Measurements from ENCODE around the gene CALM3. TPM values are rescaled to one million over a fixed set of nuclear protein-coding genes. Genes with fewer than 3 reads are reported as not detected.

CALM3 gene
- polyA plus RNA-seq, 6 donors from 2014 or later: 106 to 118 (median 112) TPM

DNA sequence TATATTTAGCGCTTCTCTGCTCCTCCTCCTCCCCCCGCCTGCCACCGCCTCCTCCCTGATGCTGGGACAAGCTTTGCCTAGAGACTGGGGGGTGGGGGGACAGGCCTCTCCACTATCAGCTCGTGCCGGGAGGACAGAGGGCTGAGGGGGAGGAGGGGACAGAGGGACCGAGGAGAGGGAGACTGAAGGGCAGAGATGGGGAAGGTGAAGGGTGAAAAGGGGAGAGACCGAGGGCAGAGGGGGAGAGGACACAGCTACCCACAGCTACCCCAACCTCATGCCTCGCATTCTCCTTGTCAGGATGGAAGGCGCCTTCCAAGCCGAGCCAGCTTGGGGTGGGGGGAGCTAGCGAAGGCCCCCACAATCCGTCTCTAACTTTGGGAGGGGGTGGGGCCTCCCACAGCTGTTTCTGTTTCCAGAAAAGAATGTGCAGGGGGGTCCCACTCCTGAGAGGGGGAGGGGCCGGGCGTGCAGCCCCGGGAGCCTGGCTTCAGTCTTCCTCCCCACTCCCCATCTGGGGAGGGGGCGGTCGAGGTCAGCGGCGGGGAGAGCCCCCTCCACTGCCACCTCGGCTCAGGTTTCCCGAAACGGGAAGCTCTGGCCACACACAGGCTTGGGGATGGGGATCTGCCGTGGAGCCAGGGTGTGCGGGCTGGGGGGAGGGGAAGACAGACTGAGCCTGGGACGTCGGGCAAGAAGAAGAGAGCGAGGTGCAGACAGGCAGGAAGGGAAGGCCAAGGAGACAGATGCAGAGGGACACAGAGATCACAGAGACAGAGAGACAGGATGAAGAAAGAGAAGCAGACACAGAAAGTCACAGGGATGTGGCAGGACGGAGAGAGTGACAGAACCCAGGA is 58.2 kb downstream of the CALM3 start:
- no peaks in the 10 kb centered on the region for H3K36me3 Mint-ChIP-seq
- no peaks in the 10 kb centered on the region for H3K9me3 Mint-ChIP-seq
- peak overlapping the region; percentile 70 to 90 (median 82) for H3K4me3 Mint-ChIP-seq
- H3K4me1 Mint-ChIP-seq: peaks cover 27 to 28% (median 27%) of the 10 kb centered on the region in 3 donors
- DNase-seq: no peak
- peak overlapping the region in 3 of 6 donors; percentile 5 to 63 (median 8) for H3K27ac Mint-ChIP-seq
- H3K27me3 Mint-ChIP-seq: peaks cover 22 to 54% (median 47%) of the 10 kb centered on the region in 3 donors
- no peak for ATAC-seq (ENCODE audit: low read depth in 2 of 2)

DNA sequence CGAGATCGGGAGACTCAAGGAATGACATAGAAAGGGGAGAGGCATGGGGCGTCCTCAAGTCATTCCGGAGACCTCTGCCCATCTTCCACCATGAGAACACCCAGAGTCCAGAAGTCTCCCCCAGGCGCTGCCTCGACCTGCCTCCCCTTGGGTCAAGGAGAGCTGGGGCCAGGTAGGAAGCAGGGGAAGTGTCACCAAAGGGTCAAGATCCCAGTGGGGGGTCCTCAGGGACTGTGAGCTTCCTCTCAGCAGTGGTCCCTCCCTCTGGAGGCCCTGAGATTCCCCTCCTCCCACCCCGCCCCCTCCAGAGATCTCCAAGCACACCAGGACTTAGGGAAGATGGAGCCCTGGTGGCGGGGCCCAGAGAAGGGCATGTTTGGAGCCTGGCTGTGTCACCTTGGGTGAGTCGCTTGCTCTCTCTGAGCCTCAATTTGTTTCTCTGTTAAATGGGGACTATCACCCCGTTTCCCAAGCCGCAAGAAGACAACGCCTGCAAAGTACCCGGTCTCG is 58.9 kb downstream of the CALM3 start:
- Mint-ChIP-seq H3K4me3 (peak overlapping the region; percentile 70 to 90 (median 82)), H3K4me1 (peaks cover 27 to 28% (median 27%) of the 10 kb centered on the region in 3 donors), H3K36me3 (no peaks in the 10 kb centered on the region), H3K27ac (peak overlapping the region in 3 of 6 donors; percentile 5 to 34 (median 8)), H3K9me3 (no peaks in the 10 kb centered on the region), H3K27me3 (peaks cover 18 to 51% (median 41%) of the 10 kb centered on the region in 3 donors)
- ATAC-seq (ENCODE audit: low read depth in 2 of 2) (no peak), DNase-seq (no peak)

Other genes starting within 250 kb of the CALM3 start
- not detected for gene CCDC8, start 187.8 kb upstream of the CALM3 start, polyA plus RNA-seq (ENCODE audit: low read depth in 6 of 6)
- not detected for gene PNMA8C, start 172.4 kb upstream of the CALM3 start, polyA plus RNA-seq (ENCODE audit: low read depth in 6 of 6)
- not detected for gene PNMA8A, start 129.8 kb upstream of the CALM3 start, polyA plus RNA-seq (ENCODE audit: low read depth in 6 of 6)
- gene PNMA8B, start 105.5 kb upstream of the CALM3 start, polyA plus RNA-seq (ENCODE audit: low read depth in 6 of 6): 1 to 10 TPM in 1 of 6 donors, under 1 TPM in 3, not detected in 2; 0.05 to 1.3 (median 0.12) TPM
- 1 to 10 TPM in 5 of 6 donors, not detected in 1; 1.3 to 4.5 (median 1.9) TPM for gene PTGIR, start 23.8 kb downstream of the CALM3 start, polyA plus RNA-seq (ENCODE audit: low read depth in 6 of 6)
- 10 to 100 TPM in 2 of 6 donors, not detected in 4; 14.1 to 16.1 TPM for gene GNG8, start 34.9 kb downstream of the CALM3 start, polyA plus RNA-seq (ENCODE audit: low read depth in 6 of 6)
- under 1 TPM in 2 of 6 donors, not detected in 4; 0.11 to 0.30 TPM for gene DACT3, start 59.9 kb downstream of the CALM3 start, polyA plus RNA-seq (ENCODE audit: low read depth in 6 of 6)
- gene PRKD2, start 115.8 kb downstream of the CALM3 start, polyA plus RNA-seq (ENCODE audit: low read depth in 6 of 6): 100 to 1,000 TPM in 1 of 6 donors, 10 to 100 TPM in 5; 66.7 to 156 (median 72.6) TPM
- 10 to 100 TPM in 1 of 6 donors, 1 to 10 TPM in 5; 2.0 to 10.1 (median 6.0) TPM for gene FKRP, start 144.7 kb downstream of the CALM3 start, polyA plus RNA-seq (ENCODE audit: low read depth in 6 of 6)
- 10 to 100 TPM in 5 of 6 donors, 1 to 10 TPM in 1; 6.0 to 38.0 (median 15.5) TPM for gene STRN4, start 145.1 kb downstream of the CALM3 start, polyA plus RNA-seq (ENCODE audit: low read depth in 6 of 6)
- gene SLC1A5, start 187.3 kb downstream of the CALM3 start, polyA plus RNA-seq (ENCODE audit: low read depth in 6 of 6): 10 to 100 TPM in 2 of 6 donors, 1 to 10 TPM in 4; 4.9 to 12.1 (median 7.9) TPM
- 10 to 100 TPM; 54.8 to 67.6 (median 56.7) TPM for gene AP2S1, start 249.5 kb downstream of the CALM3 start, polyA plus RNA-seq (ENCODE audit: low read depth in 6 of 6)

All from naive B cell (primary cell).